ENCODE data around the gene PFKL.

- TF ChIP-seq REST (IDR thresholded peaks at IDR 0.05; ENCODE audit: low read depth) (no peak), MAX (IDR thresholded peaks at IDR 0.05) (no peak), YY1 (IDR thresholded peaks at IDR 0.05; ENCODE audit: low read depth) (no peak), TAF1 (IDR thresholded peaks at IDR 0.05; ENCODE audit: low read depth) (no peak), TEAD4 (IDR thresholded peaks at IDR 0.05) (no peak), EP300 (IDR thresholded peaks at IDR 0.05; ENCODE audit: borderline replicate concordance) (no peak), RAD21 (IDR thresholded peaks at IDR 0.05; ENCODE audit: low read depth) (no peak), EGR1 (IDR thresholded peaks at IDR 0.05) (no peak), FOXM1 (IDR thresholded peaks at IDR 0.05; ENCODE audit: borderline replicate concordance, low read depth) (no peak)
Observed at GRCh38 chr21:44344541-44345183, 44.8 kb downstream of the PFKL start.
